NK-92 (cell line): ENCODE results near the gene ABCG4.
"Not testable (repeated sequence)": the region's sequence is repeated elsewhere in the genome, so short reads cannot be mapped to it uniquely, and the experiment has no call there.

Experiments used
- DNase-seq: peaks from one replicate; lab custom pipeline; 2025; ENCODE audit not compliant: unreplicated experiment; lab: John Stamatoyannopoulos, UW

ABCG4 gene

GRCh38 chr11:119180729-119181676, 32.2 kb downstream of the ABCG4 start:
- DNase-seq, result no peak

DNA sequence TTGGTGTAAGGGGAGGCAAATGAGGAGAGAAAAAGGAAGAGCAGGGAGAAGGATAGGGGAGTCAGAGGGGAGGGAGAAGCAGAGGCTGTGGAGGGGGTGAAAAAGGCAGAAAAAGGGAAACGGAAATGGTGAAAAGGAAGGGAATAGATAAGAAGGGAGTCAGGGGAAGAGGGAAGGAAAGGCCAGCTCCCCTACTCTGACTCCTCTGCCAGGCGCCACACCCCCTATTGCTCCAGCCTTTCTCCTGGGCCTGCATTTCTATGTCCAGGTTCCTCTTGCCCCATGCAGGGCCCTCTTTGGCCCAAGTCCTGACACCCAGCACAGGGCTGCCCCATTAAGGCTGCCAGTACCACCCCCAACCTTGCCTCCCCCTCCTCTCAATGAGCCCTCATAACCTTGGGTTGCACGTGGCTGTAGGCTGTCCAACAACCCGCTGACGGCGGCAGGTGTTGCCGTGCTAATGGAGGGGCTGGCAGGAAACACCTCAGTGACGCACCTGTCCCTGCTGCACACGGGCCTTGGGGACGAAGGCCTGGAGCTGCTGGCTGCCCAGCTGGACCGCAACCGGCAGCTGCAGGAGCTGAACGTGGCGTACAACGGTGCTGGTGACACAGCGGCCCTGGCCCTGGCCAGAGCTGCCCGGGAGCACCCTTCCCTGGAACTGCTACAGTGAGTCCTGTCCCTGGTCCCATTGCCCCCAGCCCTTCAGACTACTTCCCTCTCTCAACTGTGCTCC, 33.0 kb downstream of the ABCG4 start:
- no peak for DNase-seq

DNA sequence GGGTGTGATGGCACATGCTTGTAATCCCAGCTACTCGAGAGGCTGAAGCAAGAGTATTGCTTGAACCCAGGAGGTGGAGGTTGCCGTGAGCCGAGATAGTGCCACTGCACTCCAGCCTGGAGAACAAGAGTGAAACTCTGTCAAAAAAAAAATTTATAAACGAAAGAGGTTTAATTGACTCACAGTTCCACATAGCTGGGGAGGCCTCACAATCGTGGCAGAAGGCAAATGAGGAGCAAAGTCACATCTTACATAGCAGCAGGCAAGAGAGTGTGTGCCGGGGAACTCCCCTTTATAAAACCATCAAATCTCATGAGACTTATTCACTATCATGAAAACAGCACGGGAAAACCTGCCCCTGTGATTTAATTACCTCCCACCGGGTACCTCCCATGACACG, 35.5 kb downstream of the ABCG4 start:
- not testable (repeated sequence) for DNase-seq

- DNase-seq, result no peak
These were observed 37.3 kb downstream of the ABCG4 start for GRCh38 chr11:119185981-119186634.

- no peak for DNase-seq
These were observed 38.5 kb downstream of the ABCG4 start for GRCh38 chr11:119187123-119187892.

DNA sequence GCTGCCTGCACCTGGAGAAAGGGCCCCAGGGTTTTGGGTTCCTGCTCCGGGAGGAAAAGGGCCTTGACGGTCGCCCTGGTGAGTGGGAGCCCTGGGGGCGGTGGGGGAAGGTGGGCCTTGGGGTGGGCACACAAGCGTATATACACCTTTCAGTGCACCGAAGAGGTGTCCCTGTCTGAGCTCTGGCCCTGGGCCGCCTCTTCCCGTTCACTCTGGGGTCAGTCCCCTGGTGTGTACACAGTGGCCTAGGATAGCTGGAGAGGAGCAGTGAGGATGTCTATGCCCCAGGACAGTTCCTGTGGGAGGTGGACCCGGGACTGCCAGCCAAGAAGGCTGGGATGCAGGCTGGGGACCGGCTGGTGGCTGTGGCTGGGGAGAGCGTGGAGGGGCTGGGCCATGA, 39.2 kb downstream of the ABCG4 start:
- DNase-seq, result no peak

DNA sequence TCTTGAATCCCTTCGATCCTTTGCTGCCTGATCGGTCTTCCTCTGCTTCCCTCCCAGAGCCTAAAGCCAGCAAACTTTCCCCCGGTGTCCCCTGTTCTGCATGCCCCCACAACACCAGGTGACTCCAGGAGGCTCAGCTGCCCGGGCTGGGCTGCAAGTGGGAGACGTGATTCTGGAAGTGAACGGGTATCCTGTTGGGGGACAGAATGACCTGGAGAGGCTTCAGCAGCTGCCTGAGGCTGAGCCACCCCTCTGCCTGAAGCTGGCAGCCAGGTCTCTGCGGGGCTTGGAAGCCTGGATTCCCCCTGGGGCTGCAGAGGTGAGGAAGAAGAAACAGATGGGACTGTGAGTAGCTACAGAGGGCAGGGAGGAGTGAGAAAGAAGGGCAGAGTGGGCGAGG, 40.0 kb downstream of the ABCG4 start:
- DNase-seq, result no peak

DNA sequence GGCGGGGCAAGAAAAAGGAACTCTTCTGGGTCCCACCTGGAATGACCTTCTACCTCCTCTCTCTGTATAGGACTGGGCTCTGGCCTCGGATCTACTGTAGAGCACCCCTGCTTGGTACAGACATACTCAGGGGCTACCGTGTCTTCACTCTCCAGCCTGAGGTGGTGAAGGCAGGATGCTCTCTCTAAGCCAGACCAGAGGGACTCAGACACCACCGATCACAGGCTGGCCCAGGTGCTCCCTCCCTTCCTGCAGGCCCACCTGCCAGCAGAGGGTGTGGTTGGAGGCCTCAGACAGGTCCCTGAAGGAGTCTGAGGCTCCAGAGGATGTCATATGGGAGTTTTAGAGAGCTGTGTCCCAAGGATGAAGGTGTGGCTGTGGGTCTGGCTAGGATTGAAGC, 40.5 kb downstream of the ABCG4 start:
- DNase-seq, result no peak

DNA sequence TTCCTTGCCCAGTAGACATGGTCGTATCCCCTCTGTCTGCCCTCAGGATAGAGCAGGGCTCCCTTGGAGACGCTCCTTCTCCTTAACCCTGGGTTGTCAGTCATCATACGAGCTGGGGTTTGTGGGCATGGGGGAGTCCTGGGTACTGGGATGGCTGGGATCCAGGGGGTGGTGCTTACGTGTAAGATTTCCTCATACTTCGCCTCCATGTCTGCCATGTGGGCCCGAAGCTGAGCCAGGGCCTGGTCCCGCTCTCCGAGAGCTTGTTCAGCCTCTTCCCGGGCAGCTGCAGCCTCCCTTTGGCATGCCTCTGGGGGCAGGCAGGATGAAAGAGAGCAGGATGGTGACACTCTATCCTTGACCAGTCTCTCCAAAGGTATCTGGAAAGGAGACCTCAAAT, 41.7 kb downstream of the ABCG4 start:
- DNase-seq, result no peak

DNA sequence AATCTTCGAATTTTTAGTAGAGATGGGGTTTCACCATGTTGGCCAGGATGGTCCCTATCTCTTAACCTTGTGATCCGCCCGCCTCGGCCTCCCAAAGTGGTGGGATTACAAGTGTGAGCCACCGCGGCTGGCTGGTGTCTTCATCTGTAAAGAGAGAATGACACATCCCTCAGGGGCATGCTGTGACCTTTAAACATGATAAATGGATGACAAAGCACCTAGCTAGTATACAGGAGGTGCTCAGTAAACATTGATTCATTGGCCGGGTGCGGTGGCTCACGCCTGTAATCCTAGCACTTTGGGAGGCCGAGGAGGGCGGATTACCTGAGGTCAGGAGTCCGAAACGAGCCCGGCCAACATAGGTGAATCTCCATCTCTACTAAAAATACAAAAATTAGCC, 42.4 kb downstream of the ABCG4 start:
- not testable (repeated sequence) for DNase-seq

- DNase-seq, result no peak
These were observed 43.3 kb downstream of the ABCG4 start for GRCh38 chr11:119192111-119192510.

DNA sequence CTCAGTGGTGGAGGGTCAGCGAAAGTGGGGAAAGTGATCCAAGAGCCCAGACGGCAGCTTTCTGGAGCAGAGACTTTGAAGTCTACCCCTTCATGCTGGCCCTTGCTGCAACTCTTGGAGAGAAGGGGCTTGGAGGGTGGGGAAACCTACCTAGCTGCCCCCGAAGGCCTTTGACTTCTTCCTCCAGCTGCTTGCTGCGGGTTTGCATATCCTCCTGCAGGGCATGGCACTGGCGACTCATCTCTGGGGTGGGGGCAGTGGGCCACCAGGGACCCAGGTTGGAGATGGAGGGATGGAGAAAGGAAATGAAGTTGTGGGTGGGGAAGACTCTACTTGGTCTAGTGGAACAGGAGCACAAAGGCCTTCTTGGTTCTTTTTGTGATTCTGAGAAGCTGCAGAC, 44.1 kb downstream of the ABCG4 start:
- no peak for DNase-seq

GRCh38 chr11:119193626-119194025, 44.8 kb downstream of the ABCG4 start:
- DNase-seq, result no peak

GRCh38 chr11:119194811-119195440, 46.1 kb downstream of the ABCG4 start:
- DNase-seq, result no peak

DNA sequence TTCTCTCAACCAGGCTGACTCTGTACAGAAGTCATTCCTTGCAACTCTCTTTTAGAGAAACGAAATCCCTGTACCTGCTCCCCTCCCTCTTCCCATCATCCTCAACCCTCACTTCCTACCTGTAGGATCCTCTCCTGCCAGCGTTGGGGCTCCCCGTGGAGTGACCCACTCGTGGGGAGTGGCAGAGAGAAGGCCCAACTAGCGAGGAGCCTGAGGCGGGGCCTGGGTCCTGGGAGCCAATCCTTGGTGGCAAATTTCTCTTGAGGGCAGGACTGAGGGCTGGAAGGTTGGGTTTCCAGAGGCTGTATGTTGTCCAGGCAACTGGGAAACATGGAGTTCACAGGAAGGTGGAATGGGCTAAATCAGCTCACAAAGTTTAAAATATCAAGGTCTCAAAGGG, 46.8 kb downstream of the ABCG4 start:
- DNase-seq, result no peak

DNA sequence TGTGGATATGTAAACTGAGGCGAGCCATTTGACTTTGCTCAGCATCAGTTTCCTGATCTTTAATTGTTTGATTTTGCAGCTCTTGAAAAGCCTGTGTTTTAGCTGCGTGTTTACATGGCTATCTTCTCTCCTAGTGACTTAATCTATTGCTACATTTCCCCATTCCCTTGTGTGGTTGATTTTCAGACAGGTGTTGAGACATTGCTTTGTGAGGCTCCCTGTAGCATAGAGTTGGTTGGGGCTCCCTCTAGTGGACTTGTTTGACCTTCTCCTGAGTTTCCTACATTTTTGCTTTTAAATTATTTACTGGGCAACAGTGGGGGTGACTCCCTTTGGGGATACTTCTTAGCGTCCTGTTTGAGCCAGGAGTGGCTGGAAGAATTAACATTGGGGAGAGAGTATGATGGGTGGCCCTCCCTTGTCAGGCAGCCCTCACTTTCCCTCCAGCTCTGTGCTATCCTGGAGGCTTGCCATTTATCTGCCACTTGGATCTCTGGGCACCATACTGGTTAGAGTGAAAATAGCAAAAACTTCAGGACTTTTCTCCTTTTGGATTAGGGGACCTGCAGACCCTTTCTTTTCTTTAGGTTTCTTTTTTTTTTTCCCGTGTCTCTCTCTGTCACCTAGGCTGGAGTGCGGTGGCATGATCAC, 48.1 kb downstream of the ABCG4 start:
- no peak for DNase-seq

DNA sequence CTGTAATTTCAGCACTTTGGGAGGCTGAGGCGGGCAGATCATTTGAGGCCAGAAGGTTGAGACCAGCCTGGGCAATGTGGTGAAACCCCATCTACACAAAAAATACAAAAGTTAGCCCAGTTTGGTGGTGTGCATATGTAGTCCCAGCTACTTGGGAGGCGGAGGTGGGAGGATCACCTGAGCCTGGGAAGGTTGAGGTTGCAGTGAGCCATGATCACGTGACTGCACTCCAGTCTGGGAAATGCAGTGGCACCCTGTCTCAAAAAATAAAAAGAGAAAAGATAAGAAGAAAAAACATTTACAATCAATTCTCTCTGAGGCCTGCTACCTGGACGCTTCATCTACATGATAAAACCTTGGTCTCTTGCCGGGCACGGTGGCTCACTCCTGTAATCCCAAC, 50.1 kb downstream of the ABCG4 start:
- no peak for DNase-seq

DNA sequence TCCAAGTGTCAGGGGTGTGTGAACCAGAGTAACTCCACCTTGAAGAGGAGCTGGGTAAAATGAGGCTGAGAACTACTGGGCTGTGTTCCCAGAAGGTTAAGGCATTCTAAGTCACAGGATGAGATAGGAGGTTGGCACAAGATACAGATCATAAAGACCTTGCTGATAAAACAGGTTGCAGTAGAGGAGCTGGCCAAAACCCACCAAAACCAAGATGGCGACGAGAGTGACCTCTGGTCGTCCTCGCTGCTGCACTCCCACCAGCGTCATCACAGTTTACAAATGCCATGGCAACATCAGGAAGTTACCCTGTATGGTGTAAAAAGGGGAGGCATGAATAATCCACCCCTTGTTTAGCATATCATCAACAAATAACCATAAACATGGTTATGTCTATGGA, 52.4 kb downstream of the ABCG4 start:
- not testable (repeated sequence) for DNase-seq

- no peak for DNase-seq
These were observed 53.7 kb downstream of the ABCG4 start for GRCh38 chr11:119202554-119202953.

DNA sequence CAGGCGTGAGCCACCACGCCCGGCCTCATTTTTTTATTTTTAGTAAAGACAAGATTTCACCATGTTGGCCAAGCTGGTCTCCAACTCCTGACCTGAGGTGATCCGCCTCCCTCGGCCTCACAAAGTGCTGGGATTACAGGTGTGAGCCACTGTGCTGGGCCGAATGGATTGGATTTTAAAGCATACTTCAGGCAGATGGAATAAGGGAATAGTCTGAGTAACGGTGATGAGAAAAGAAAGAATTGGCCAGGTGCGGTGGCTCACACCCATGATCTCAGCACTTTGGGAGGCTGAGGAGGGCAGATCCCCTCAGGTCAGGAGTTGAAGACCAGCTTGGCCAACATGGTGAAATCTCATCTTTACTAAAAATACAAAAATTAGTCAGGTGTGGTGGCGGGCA, 55.2 kb downstream of the ABCG4 start:
- no peak for DNase-seq
